Transverse colon (tissue), 3 donors: Measurements from ENCODE around the gene GALNT2.

ENCODE experiments used
- CTCF ChIP-seq, 5 experiments: fragments of 200-600 bp in 3 of 5; fragments of 450-650 bp in 2 of 5; sonication (generic) in 3 of 5; IDR thresholded peaks; 1 replicate in 2 of 5; 2 replicates in 3 of 5; pipeline ENCODE4 v1.5.1; 2016 to 2017; ENCODE audit warnings: antibody characterized with exemption in 5 of 5, inconsistent platforms in 3 of 5, mild to moderate bottlenecking in 2 of 5, moderate library complexity in 1 of 5
- EP300 ChIP-seq: sonication (generic); formaldehyde crosslinking; IDR thresholded peaks from one replicate; pipeline ENCODE4 v1.6.1; 2017; ENCODE audit warnings: antibody characterized with exemption, low read depth

- TF ChIP-seq CTCF (IDR thresholded peaks at IDR 0.05), result no peak
- TF ChIP-seq EP300, result no peak
Measured at GRCh38 chr1:230210326-230210980, 143.4 kb downstream of the GALNT2 start.
